Measurements from ENCODE around the gene PPP1R12C.
A peak's percentile ranks its signal among the peaks of the same experiment; 100 is the strongest.
"Not testable (repeated sequence)": the region's sequence is repeated elsewhere in the genome, so short reads cannot be mapped to it uniquely, and the experiment has no call there.

PPP1R12C gene

GRCh38 chr19:55070466-55071128 is 46.8 kb downstream of the PPP1R12C start:
- no peak for DNase-seq

- DNase-seq: no peak
Measured at GRCh38 chr19:55069865-55070197, 47.6 kb downstream of the PPP1R12C start.

GRCh38 chr19:55068950-55069864 is 48.2 kb downstream of the PPP1R12C start:
- DNase-seq: no peak

GRCh38 chr19:55067869-55068268 is 49.6 kb downstream of the PPP1R12C start:
- DNase-seq: no peak

- DNase-seq: no peak
Measured at GRCh38 chr19:55066107-55066709, 51.2 kb downstream of the PPP1R12C start.

GRCh38 chr19:55065516-55065915 is 51.9 kb downstream of the PPP1R12C start:
- DNase-seq: not testable (repeated sequence)

GRCh38 chr19:55063492-55063843 is 54.0 kb downstream of the PPP1R12C start:
- DNase-seq: no peak

DNA sequence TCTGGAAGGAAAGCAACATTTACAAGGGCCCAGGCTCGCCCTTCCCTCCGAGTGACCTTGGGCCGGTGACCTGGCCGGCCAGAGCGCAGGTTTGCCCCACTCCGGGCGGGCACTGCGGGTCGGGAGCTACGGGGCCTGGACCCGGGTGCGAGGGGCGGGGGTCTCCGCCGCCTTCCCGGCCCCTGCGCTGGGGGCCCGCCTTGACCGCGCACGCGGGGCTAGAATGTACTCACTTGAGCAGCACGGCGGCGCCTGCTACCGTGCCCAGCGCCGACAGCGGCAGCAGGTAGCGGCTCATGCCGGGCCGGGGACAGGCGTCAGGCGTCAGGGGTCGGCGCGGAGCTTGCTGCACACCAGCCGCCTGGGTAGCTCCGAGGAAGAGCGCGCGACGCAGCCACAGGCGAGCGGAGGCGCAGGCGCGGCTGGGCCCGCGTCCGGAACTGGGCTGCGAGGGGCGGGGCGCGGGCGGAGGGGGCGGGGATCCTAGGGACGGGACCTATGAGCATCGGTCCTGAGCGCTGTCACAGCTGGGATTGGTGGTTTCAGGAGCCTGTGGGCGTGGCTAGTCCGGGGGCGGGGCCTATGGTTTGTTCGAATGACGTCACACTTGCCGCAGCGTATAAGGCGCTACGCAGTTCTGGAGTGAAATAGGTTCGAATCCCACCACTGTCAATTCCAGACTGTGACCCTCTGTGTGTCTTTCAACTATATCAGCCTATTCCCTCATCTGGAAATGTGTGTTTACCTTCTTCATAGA is 54.5 kb downstream of the PPP1R12C start, which contains the start of gene RDH13:
Gene RDH13, minus strand, starts transcription at position 414 of the 757 bp plus-strand sequence. Its CDS starts 116 bp downstream, at position 298.
- DNase-seq: peak; percentile 98

GRCh38 chr19:55060287-55060686 is 57.1 kb downstream of the PPP1R12C start:
- not testable (repeated sequence) for DNase-seq

- no peak for DNase-seq
Measured at GRCh38 chr19:55058781-55059610, 58.4 kb downstream of the PPP1R12C start.

DNA sequence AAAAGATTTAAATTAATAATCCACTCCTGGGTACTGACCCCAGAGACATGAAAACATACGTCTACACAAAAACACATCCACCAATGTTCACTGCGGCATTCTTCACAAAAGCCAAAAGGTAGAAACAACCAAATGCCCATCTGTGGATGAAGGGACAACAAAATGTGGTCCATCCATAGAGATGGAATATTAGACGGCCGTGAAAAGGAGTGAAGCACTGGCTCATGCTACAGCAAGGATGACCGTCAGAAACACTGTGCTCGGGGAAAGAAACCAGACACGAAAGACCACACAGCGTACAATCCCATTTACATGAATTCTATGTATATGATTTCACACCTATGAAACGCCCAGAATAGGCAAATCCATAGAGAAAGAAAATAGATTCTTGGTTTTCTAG is 60.6 kb downstream of the PPP1R12C start:
- DNase-seq: no peak

DNA sequence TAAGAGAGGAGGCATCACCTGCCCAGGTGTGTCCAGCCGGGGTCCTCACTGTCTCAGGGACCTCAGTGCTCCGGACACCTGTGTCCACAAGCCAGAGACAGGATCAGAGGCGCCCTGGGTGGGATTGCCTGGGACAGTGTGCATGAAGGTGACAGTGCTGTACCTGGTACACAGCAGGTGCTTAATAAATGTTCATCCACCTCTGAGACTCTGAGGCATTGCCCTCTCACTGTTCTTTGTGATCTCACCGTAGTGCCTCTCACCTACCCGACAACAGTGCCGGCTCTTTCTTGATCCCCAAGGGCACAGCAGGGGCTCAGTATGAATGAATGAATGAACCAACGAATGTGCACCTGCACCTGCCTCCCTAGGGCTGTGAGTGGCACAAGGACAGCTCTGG is 63.7 kb downstream of the PPP1R12C start:
- DNase-seq: no peak

GRCh38 chr19:55050749-55051532 is 66.5 kb downstream of the PPP1R12C start:
- DNase-seq: no peak

DNA sequence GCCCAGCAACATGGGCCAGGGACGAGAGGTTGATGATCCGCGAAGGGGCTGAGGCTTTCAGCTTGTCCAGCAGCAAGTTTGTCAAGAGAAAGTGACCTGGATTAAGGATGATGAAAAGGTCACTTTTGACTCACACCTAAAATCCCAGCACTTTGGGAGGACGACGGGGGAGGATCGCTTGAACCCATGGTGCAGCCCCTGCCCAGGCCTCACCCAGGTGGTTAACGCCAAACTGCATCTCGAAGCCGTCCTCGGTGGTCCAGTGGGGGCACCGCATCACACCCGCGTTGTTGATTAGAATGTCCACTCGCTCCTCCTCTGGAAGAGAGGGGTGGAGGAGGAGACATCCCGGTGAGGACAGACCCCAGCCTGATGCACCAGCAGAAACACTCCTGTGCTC is 69.0 kb downstream of the PPP1R12C start:
- no peak for DNase-seq

DNA sequence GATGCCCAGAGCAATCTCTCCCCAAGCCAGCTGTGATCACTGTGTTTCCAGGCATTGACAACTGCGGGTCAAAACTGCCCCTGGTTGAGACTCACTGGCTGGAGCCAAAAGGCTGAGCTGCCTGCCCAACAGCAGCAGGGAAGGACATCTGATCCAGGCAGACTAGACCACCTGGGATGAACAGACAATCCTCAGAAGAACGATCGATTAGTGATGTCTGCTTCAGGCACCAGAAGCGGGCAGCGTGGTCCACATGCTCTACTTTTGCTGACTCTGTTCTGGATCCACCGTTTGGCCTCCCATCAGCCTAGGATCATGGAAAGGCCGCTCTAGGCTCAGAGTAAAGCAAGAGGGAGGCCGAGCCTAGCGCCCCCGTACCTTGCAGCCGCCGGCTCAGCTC is 69.5 kb downstream of the PPP1R12C start:
- DNase-seq: no peak

DNA sequence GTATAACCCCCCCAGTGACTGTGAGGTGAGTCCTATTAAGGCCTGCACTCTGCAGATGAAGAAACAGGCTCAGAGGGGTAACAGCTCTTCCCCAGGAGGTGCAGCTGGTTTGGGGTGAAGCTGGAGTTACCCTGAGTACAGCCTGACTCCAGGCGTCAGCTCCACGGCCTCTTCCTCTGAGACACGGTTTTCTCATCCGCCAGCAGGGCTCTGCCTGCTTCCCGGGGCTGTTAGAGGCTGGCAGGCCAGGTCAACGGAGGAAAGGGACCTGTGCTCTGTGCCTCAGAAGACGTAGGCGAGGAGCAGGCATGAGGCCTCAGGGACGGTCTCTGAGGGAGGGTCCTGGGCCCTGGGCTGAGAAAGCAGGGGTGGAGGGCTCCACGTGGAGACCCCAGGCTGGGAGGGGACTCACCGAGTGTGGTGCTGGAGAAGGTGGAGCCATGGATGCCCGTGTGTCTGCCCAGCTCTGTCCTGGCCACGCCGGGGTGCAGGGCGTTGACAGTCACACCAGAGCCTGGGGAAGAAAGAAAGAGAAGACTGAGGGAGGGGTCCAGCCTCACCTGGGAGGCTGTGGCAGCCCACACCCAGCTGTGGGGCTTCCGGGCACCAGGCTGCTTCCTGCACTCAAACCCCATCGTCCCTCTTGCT is 70.3 kb downstream of the PPP1R12C start:
- DNase-seq: no peak

- DNase-seq: no peak
Measured at GRCh38 chr19:55044771-55045716, 72.4 kb downstream of the PPP1R12C start.

DNA sequence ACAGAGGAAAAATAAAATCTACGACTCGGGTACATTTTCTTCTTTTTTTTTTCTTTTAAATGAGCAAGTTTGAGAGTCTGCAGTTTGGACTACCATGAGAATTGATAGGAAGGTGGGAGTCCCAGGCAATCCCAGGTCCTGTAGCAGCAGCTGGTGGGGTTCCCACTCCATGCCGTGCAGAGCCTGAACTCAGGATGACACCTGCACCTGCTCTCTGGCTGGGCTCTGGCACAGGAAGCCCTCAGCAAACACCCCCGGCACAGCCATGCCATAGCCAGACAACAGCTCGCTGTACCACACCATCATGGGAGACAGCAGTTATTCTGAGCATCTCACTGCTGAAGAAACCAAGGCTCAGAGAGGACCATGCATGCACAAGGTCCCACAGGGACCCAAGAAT is 73.2 kb downstream of the PPP1R12C start:
- DNase-seq: no peak

DNA sequence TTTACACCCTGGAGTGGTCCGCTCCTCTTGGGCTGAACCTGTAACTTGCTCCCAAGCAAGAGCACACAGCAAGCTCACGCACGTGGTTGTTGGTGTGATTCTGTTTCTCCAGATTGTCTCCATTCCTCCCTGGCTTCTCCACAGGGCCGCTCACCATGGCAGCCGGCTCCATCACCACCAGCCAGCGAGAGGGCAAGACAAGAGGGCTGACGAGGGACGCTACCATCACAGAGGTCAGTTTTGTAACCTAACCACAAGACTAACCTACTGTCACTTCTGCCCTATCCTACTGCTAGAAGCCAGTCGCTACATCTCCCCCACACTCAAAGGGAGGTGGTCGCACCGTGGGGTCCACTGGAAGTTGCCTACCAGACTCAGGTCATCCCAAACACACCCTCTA is 74.7 kb downstream of the PPP1R12C start:
- DNase-seq: no peak

GRCh38 chr19:55042344-55042678 is 75.1 kb downstream of the PPP1R12C start:
- DNase-seq: no peak
